HG02571 (cell line): ENCODE data around the gene ACOT12.
"Not testable (repeated sequence)": the region's sequence is repeated elsewhere in the genome, so short reads cannot be mapped to it uniquely, and the experiment has no call there.

Experiments
- ATAC-seq: cut with Tn5 transposase; IDR thresholded peaks from one replicate; pipeline ENCODE4 v1.9.1; 2021; ENCODE audit warnings: mild to moderate bottlenecking, moderate library complexity; ENCODE audit not compliant: unreplicated experiment

ACOT12 gene

GRCh38 chr5:81345411-81346003 is 48.4 kb downstream of the ACOT12 start:
- no peak for ATAC-seq

GRCh38 chr5:81344736-81345135 is 49.2 kb downstream of the ACOT12 start:
- no peak for ATAC-seq

GRCh38 chr5:81338213-81338612 is 55.7 kb downstream of the ACOT12 start:
- ATAC-seq = not testable (repeated sequence)

DNA sequence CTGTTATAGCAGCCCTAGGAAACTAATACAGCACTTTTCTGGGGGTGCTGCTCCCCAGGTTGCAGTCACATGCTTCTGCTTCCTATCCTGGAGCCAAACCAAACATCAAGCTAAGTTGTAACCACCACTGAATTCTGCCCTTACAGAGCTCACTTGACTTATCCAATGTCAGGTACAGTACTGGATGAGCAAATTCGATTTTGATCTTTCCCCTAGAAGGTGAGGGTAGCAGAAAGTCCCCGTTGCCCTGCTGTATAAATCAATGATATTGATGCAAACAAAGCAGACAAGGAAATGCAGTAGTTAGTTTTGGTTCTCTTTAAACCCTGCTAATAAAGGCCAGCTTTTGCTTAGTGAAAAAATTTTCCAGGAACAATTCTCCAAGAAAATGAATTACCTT is 56.1 kb downstream of the ACOT12 start:
- ATAC-seq = no peak

DNA sequence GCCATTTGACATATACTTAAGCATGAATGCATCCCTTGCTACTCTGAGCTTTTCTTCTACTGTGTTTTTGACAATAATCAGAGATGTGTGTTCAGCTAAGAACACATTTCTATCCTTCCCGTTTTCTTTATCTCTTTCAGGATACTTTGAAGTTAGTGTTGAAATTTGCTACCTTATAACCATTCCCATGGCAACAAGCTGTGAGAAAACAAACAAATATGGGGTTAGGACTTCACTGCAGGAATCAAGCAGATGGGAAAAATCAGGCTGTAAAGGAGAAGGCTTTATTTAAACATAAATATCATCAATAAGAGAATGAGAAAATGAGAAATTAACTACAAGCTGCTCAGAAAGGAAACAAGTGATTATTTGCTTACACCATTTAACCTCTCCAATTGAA is 57.4 kb downstream of the ACOT12 start:
- no peak for ATAC-seq

DNA sequence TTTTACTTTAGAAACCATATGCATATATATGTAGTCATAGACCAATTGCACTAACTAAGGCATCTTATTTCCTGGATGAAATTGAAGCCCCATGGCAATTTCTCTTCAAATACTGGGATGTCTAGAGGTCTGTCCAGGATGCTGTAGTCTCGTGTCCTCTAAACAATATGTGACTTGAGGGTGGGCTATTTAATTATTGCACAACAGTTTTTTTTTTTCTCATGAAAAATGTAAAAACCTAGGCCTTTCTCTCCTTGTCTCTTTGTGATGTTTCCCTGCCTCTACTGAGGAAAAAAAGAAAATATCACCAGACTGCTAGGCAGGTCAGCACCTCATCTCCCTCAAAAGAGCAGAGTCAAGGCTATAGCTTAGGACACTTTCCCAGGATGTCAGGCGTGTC is 58.0 kb downstream of the ACOT12 start:
- ATAC-seq = no peak

DNA sequence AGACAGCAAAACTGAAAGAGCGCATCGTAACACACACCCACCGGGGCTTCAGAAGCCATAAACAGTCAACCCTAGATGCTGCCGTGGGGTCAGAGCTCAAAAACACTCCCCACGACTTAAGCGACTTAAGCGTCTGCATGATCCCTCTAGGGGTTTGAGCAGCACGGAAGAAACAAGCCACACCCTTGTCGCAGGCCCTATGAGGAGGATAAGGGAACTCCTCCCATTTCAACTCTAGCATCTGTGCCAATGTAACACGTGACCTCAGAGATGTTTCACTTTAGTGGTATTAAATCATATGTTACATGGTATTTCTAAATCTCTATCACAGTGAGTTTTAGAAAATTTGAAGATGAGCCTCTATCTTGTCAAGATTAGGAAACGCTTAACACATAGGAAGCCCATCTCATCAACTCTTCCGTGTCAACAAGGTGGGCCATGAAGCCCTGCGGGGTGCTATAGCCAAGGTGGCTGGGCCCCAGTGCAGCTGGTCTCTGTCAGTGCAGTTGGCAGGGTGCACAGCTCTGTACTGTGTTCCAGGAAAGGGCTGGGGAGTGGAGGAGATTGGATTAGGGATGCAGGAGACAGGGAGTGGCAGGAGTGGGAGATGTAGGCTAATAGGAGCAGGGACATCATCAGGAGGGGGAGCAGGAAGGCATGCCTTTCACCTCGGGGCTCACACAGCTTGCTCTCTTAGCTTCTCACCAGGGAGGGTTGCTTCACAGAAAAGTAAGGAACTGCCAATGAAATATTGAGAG is 59.5 kb downstream of the ACOT12 start:
- ATAC-seq = no peak

DNA sequence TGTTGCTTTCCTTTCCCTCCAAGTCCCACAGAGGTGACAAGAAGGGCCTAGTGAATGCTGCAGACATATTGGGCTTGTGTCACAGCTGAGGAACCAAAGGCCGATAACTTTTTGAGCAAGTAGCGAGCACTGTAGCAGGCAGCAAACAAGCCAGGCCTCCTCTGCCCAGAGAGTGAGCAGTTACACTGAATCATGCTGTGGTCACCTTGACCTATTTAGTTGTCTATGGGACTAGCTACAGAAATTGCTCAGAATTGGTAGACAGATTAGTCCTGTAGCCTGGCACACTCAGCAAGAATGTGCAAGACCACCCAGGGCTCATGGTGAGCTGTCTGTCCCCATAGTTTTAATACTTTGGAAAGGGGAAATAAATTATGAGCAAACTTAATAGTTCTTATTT is 67.4 kb downstream of the ACOT12 start:
- no peak for ATAC-seq

- ATAC-seq = no peak
Measured at GRCh38 chr5:81317536-81317935, 76.4 kb downstream of the ACOT12 start.

DNA sequence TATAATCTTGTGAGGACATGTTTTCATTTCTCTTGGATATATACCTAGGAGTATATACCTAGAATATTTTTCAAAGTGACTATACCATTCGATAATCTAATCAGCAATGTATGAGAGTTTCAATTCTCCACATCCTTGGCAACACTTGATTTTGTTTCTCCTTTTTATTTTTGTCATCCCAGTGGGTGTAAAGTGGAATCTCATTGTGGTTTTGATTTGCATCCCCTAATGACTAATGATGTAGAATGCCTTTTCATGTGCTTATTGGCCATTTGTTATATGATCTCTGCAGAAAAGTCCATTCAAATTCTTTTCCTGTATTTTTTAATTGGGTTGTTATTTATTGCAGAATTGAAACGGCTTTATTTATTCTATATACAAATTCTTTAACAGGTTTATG is 77.4 kb downstream of the ACOT12 start:
- no peak for ATAC-seq

DNA sequence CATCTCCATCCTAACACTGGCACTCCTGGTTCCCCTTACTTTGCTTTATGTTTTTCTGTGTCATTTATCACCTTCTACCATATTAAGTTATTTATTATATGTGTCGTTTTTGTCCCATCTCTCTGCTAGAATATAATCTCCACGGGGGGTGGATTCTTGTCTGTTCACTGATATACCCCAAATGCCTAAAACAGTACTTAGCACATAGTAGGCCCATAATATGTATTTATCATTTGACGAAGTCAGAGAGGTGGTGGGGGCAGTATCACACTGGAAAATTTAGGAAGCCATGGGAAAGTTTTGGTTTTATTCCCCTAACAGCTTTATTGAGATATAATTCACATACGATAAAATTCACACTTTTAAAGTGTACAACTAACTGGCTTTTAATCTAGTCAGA is 78.1 kb downstream of the ACOT12 start:
- ATAC-seq = no peak

- ATAC-seq = no peak
Measured at GRCh38 chr5:81315336-81315735, 78.6 kb downstream of the ACOT12 start.

- no peak for ATAC-seq
Measured at GRCh38 chr5:81314581-81314980, 79.4 kb downstream of the ACOT12 start.

- no peak for ATAC-seq
Measured at GRCh38 chr5:81313686-81314085, 80.2 kb downstream of the ACOT12 start.

GRCh38 chr5:81313278-81313677 is 80.7 kb downstream of the ACOT12 start:
- no peak for ATAC-seq

- ATAC-seq = no peak
Measured at GRCh38 chr5:81310402-81311063, 83.4 kb downstream of the ACOT12 start.

GRCh38 chr5:81308836-81309235 is 85.1 kb downstream of the ACOT12 start:
- no peak for ATAC-seq

GRCh38 chr5:81305785-81306184 is 88.1 kb downstream of the ACOT12 start:
- ATAC-seq = no peak

DNA sequence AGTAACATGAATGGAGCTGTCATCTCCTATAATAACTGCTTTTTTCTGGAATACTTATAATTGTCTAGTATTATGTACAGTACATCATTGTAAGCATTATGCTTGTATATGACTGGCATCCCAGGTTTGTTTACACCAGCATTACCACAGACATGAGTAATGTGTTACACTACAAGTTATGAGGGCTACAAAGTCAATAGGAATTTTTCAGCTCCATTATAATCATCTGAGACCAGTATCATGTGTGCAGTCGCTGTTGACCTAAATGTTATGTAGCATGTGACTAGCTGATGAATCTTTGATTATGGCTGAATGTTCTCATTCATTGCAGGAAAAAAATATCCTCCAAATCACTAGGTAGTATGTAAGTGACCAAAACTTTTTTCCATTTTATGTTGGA is 90.4 kb downstream of the ACOT12 start:
- no peak for ATAC-seq

DNA sequence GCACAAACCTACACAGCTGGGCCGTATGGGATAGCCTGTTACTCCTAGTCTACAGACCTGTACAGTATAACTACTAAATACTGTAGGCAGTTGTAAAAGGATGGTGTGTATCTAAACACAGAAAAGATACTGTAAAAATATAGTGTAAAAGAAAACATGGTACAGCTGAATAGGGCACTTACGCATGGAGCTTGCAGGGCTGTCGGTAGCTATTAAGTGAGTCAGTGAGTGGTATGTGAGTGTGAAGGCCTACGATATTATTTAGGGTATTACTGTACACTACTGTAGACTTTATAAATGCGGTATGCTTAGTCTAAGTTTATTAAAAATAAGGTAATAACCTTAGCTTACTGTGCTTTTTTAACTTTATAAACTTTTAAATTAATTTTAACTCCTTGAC is 91.3 kb downstream of the ACOT12 start:
- ATAC-seq = no peak

DNA sequence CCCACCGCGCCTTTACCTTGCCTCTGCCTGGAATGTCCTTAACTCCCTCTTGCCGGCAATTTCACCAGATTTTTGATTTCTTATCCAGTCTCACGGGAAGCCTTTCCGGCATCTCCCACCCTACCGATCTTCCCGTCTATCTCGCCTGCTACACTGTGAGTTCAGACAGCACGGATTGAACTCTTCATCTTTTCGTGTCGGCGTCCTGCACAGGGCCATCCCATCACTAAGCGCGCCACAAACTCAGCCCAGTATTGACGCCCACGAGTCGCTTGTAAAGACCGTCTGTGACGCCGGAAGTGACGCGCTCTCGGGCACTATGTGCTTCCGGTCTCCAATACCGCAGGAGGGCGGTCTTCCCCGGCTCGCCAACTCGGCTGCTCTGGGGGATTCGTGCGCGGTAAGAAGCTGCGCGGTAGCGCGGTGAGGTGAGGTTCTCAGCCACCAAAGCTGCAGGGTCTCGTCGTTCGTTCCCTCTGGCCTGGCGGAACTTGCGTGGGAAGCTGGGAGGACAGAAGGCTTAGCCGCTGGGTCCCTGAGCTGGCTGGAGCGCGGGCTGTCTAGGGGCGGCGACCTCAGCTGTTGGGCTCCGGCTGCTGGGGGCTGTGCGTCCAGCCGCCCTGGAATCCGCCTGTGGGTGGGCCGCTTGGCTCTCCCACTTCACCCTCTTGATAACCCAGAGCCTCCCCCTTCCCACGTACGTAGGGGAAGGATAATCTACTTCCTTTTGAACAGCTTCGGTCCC is 92.5 kb downstream of the ACOT12 start, which contains the start of gene ZCCHC9:
Gene ZCCHC9 (plus strand): TSS at position 317 of the 745 bp plus-strand sequence. CDS start 3,171 bp downstream, outside the sequence.
- peak; percentile 98 for ATAC-seq
